GM18517 (cell line): Measurements from ENCODE around the gene GULP1.

Experiments
- ATAC-seq: cut with Tn5 transposase; IDR thresholded peaks from one replicate; pipeline ENCODE4 v1.9.1; 2021; ENCODE audit warnings: mild to moderate bottlenecking, moderate library complexity; ENCODE audit not compliant: unreplicated experiment

Gene GULP1

GRCh38 chr2:188414869-188415753, 123.4 kb downstream of the GULP1 start:
- ATAC-seq, result no peak

GRCh38 chr2:188415754-188416083, 124.0 kb downstream of the GULP1 start:
- ATAC-seq, result no peak

GRCh38 chr2:188416367-188416766, 124.7 kb downstream of the GULP1 start:
- no peak for ATAC-seq

GRCh38 chr2:188422726-188423125, 131.1 kb downstream of the GULP1 start:
- no peak for ATAC-seq

- ATAC-seq, result no peak
These were observed 133.6 kb downstream of the GULP1 start for GRCh38 chr2:188425266-188425665.

- ATAC-seq, result no peak
These were observed 134.4 kb downstream of the GULP1 start for GRCh38 chr2:188426121-188426520.

- ATAC-seq, result no peak
These were observed 139.0 kb downstream of the GULP1 start for GRCh38 chr2:188430705-188431104.

- ATAC-seq, result no peak
These were observed 142.3 kb downstream of the GULP1 start for GRCh38 chr2:188434018-188434417.

GRCh38 chr2:188435115-188435514, 143.4 kb downstream of the GULP1 start:
- ATAC-seq, result no peak

- no peak for ATAC-seq
These were observed 145.9 kb downstream of the GULP1 start for GRCh38 chr2:188437537-188437936.

- ATAC-seq, result no peak
These were observed 148.3 kb downstream of the GULP1 start for GRCh38 chr2:188439986-188440385.

GRCh38 chr2:188440849-188441248, 149.2 kb downstream of the GULP1 start:
- no peak for ATAC-seq

- ATAC-seq, result no peak
These were observed 149.7 kb downstream of the GULP1 start for GRCh38 chr2:188441288-188441947.

- ATAC-seq, result no peak
These were observed 151.5 kb downstream of the GULP1 start for GRCh38 chr2:188443207-188443606.

GRCh38 chr2:188444106-188444835, 152.6 kb downstream of the GULP1 start:
- ATAC-seq, result no peak

GRCh38 chr2:188449561-188449960, 157.9 kb downstream of the GULP1 start:
- ATAC-seq, result no peak

GRCh38 chr2:188449971-188450370, 158.3 kb downstream of the GULP1 start:
- ATAC-seq, result no peak

- ATAC-seq, result no peak
These were observed 159.2 kb downstream of the GULP1 start for GRCh38 chr2:188450732-188451483.

GRCh38 chr2:188452084-188452483, 160.4 kb downstream of the GULP1 start:
- ATAC-seq, result no peak

GRCh38 chr2:188456114-188456909, 164.6 kb downstream of the GULP1 start:
- no peak for ATAC-seq
